Breast epithelium (tissue), 4 donors: ENCODE measurements around the gene XPC. TPM values are rescaled to one million over a fixed set of nuclear protein-coding genes. Genes with fewer than 3 reads are reported as not detected.
"Not testable (repeated sequence)": the region's sequence is repeated elsewhere in the genome, so short reads cannot be mapped to it uniquely, and the experiment has no call there.

Experiments used
- DNase-seq, 2 donors: peaks; one replicate each; pipeline ENCODE4 v3.0.0-alpha.2; 2019; ENCODE audit warnings: low spot score in 2 of 2
- H3K27ac ChIP-seq, 2 donors: fragments of 200-600 bp; sonication (generic) in 1 of 2; one replicate each; pipeline ENCODE4 v1.5.1; 2016 to 2019; ENCODE audit warnings: mild to moderate bottlenecking in 1 of 2
- H3K27me3 ChIP-seq, 2 donors: fragments of 200-600 bp; sonication (generic) in 1 of 2; one replicate each; pipeline versions ENCODE4 v1.5.1 to v1.6.0; 2017 to 2019; ENCODE audit warnings: control low read depth in 1 of 2, mild to moderate bottlenecking in 1 of 2
- H3K36me3 ChIP-seq: fragments of 200-600 bp; one replicate; pipeline ENCODE4 v1.5.1; 2019
- H3K4me1 ChIP-seq, 2 donors: fragments of 200-600 bp; sonication (generic); one replicate each; pipeline ENCODE4 v1.5.1; 2016 to 2019; ENCODE audit warnings: control low read depth in 1 of 2
- H3K4me3 ChIP-seq, 3 donors: fragments of 200-600 bp; sonication (generic); 1 replicate in 2 of 3; 2 replicates in 1 of 3; pipeline ENCODE4 v1.5.1; 2016 to 2019; ENCODE audit warnings: mild to moderate bottlenecking in 3 of 3, moderate library complexity in 2 of 3
- H3K9me3 ChIP-seq, 2 donors: fragments of 200-600 bp; sonication (generic) in 1 of 2; one replicate each; pipeline ENCODE4 v1.5.1; 2016 to 2019; ENCODE audit warnings: control low read depth in 1 of 2
- POLR2A ChIP-seq: fragments of 450-650 bp; IDR thresholded peaks from one replicate; pipeline ENCODE4 v1.6.1; 2016; ENCODE audit warnings: antibody characterized with exemption, mild to moderate bottlenecking, moderate library complexity
- POLR2AphosphoS5 ChIP-seq, 3 donors: sonication (generic); formaldehyde crosslinking; IDR thresholded peaks; one replicate each; pipeline ENCODE4 v1.6.1; 2017; ENCODE audit warnings: antibody characterized with exemption in 3 of 3
- intact Hi-C: fragments of 100-400 bp; cut with DNase I; formaldehyde crosslinking; loops from one replicate; pipeline ENCODE4 v1.15.1; 2023; ENCODE audit warnings: low total_unique reads
- total RNA-seq, 3 donors: library from RNA; depleted of rRNA; stranded (reverse); fragments of >200 nt; gene quantifications; one replicate each; pipeline ENCODE4 v1.1.0, GENCODE V29; 2016
- TF ChIP-seq, protein P1 (sequence below), 3 donors: fragments of 450-650 bp; IDR thresholded peaks; one replicate each; pipeline ENCODE4 v1.5.1; 2016 to 2017; ENCODE audit warnings: antibody characterized with exemption in 3 of 3, mild to moderate bottlenecking in 3 of 3, moderate library complexity in 3 of 3

XPC gene
- total RNA-seq = 10 to 100 TPM; 57.4 to 74.2 (median 61.3) TPM

DNA sequence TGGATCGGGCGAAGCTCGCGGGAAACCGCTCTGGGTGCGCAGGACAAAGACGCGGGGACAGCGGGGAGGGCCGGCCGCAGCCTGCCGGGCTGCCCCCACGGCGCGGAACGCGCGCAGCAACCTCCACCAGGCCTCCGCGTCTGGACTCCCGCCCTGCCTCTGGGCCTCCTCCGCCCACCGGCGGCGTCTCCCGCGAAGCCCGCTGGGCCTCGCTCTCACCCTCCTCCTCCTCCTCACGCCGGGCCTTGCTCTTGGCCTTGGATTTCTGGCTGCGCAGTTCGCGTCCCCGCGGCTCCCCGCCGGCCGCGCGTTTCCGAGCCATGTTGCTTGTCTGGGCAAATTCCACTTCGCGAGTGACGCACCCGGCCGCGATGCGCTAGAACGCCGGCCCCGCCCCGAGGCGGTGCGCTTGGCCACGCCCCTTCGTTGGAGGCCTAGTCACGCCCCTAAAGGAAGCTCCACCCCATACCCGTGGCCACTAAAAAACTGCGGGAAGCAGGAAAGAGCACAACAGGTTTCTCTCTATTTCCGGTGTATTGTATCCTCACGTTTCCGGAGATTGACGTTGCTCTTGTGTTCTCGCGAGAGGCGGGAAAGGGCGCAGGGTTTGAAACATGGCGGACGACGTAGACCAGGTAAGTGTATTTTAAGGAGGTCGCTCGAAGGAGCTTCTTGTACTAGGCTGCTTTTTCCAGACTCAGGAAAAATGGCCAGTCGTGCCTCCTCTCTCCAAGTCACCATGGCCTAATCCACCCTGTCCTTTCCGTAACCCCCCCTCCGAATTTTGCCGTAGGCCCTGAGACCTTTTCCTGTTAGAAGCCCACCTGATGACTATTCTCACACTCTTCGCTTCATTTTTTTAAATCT is at the start of gene XPC, which contains the start of gene LSM3:
XPC (minus strand) TSS at position 355 of the 867 bp plus-strand sequence; CDS start at position 322, 33 bp downstream.
LSM3 (plus strand) TSS at position 571 of the 867 bp plus-strand sequence; CDS start at position 615, 44 bp downstream.
- Histone ChIP-seq H3K27me3 (no peaks in the 10 kb centered on the region), H3K36me3 (peaks cover 7% of the 10 kb centered on the region), H3K27ac (peak within 1 kb of the TSS; percentile 98 to 99), H3K4me3 (peak within 1 kb of the TSS; percentile 82 to 95 (median 93)), H3K9me3 (no peaks in the 10 kb centered on the region), H3K4me1 (no peaks in the 10 kb centered on the region)
- intact Hi-C loops = no loop called here
- TF ChIP-seq POLR2AphosphoS5 (IDR thresholded peaks at IDR 0.05) (peak; percentile 93 to 98 (median 95)), POLR2A (peak; percentile 95)
- TF ChIP-seq, protein P1, sequence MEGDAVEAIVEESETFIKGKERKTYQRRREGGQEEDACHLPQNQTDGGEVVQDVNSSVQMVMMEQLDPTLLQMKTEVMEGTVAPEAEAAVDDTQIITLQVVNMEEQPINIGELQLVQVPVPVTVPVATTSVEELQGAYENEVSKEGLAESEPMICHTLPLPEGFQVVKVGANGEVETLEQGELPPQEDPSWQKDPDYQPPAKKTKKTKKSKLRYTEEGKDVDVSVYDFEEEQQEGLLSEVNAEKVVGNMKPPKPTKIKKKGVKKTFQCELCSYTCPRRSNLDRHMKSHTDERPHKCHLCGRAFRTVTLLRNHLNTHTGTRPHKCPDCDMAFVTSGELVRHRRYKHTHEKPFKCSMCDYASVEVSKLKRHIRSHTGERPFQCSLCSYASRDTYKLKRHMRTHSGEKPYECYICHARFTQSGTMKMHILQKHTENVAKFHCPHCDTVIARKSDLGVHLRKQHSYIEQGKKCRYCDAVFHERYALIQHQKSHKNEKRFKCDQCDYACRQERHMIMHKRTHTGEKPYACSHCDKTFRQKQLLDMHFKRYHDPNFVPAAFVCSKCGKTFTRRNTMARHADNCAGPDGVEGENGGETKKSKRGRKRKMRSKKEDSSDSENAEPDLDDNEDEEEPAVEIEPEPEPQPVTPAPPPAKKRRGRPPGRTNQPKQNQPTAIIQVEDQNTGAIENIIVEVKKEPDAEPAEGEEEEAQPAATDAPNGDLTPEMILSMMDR (IDR thresholded peaks at IDR 0.05) = no peak
- peak; percentile 96 for DNase-seq

DNA sequence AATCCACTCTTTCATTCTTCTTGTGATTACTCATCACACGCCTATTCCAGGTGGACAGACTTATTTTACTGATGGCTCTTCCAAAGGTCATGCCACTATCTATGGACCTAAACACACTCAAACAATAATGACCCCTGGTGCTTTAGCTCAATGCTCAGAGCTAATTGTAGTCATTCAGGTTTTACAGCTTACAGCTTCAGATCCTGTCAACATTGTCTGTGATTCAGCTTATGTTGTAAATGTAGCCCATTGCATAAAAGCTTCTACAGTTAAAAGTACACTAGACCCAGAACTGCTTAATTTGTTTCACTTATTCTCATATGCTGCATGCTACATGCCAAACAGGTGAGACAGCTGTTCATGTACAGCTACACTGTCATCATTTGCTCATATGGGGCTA is 49.5 kb upstream of the XPC start:
- DNase-seq = no peak

DNA sequence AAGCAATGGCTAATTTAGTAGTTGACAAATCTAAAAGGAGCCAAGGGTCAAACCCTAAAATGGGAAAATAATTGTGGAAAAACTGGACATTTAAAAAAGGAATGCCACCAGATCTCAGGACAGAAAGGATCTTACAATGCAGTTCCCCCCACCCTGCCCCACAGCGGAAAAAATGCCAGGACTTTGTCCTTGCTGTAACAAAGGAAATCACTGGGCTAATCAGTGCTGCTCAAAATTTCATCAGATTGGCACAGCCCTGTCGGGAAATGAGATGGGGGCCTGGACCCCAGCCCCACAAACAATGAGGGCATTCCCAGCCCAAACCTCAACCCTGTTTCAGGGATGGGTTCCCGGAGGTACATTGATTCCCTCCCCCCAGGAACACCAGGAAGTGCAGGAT is 48.0 kb upstream of the XPC start:
- H3K27me3 ChIP-seq, H3K4me3 ChIP-seq, H3K27ac ChIP-seq, H3K4me1 ChIP-seq, H3K36me3 ChIP-seq, H3K9me3 ChIP-seq, DNase-seq, intact Hi-C loops: not testable (repeated sequence)

More for the DNA sequence above, 49.5 kb upstream of the XPC start:
- intact Hi-C loops = no loop called here
- H3K27ac ChIP-seq = no peak overlapping the region
- no peak overlapping the region for H3K4me3 ChIP-seq
- no peaks in the 10 kb centered on the region for H3K9me3 ChIP-seq
- no peaks in the 10 kb centered on the region for H3K27me3 ChIP-seq
- TF ChIP-seq POLR2A = no peak
- TF ChIP-seq, protein P1 (IDR thresholded peaks at IDR 0.05) = no peak
- no peak for TF ChIP-seq POLR2AphosphoS5 (IDR thresholded peaks at IDR 0.05)
- H3K36me3 ChIP-seq = no peaks in the 10 kb centered on the region
- H3K4me1 ChIP-seq = no peaks in the 10 kb centered on the region

DNA sequence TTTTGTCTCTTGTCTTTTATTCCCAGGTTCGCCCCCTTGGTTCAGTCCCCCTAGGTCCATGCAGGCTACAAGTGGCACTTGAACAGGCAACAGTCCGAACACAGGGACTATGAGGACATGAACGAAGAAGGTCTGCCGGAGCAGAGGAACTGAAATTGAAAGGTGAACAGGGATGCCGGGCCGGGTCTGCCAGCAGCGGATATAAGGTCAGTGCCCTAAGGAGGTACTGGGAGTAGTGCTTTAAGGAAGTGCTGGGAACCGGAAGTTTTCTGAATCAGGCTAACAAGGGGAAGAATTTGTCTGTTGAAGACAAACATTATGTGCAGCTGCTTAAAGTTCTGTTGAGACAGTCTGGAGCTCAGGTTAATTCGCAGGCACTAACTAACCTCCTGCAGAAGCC is 47.0 kb upstream of the XPC start:
- no peaks in the 10 kb centered on the region for H3K4me1 ChIP-seq
- H3K27ac ChIP-seq = no peak overlapping the region
- no peak overlapping the region for H3K4me3 ChIP-seq
- H3K27me3 ChIP-seq = no peaks in the 10 kb centered on the region
- no peak for DNase-seq
- intact Hi-C loops = no loop called here
- H3K36me3 ChIP-seq = no peaks in the 10 kb centered on the region
- peaks cover 0 to 7% of the 10 kb centered on the region in 2 donors for H3K9me3 ChIP-seq
- no peak for TF ChIP-seq POLR2AphosphoS5 (IDR thresholded peaks at IDR 0.05)
- TF ChIP-seq, protein P1 (IDR thresholded peaks at IDR 0.05) = no peak

DNA sequence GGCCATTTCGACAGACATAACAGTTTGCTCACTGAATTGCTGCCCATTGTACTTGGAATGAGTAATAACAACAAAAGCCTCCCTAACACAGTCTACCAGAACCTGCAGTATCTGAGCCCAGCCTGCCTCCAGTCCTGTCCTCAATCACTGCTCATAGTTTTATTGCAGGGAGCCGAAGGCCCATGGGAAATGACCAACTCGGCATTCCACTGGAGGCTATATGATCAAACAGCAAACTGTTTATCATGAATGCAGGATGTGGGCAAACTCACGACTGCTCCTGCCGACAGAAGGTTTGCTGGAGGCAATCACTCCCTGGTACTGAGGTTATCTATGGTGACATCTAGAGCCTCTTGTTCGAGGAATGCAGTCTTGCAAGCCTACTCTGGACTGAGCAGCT is 46.5 kb upstream of the XPC start:
- Histone ChIP-seq H3K4me3 (no peak overlapping the region), H3K36me3 (no peaks in the 10 kb centered on the region), H3K27ac (peak overlapping the region in 1 of 2 donors; percentile 26), H3K4me1 (no peaks in the 10 kb centered on the region), H3K9me3 (peaks cover 0 to 7% of the 10 kb centered on the region in 2 donors), H3K27me3 (no peaks in the 10 kb centered on the region)
- DNase-seq = no peak
- intact Hi-C loops = no loop called here
- TF ChIP-seq, protein P1 (IDR thresholded peaks at IDR 0.05) = no peak
- TF ChIP-seq POLR2A (no peak), POLR2AphosphoS5 (IDR thresholded peaks at IDR 0.05) (no peak)
